Keratinocyte (primary cell): ENCODE results near the gene CYFIP1.

Experiments used
- CTCF ChIP-seq, 3 experiments: IDR thresholded peaks in 1 of 3; conservative IDR thresholded peaks in 1 of 3; optimal IDR thresholded peaks in 1 of 3; 2 replicates in 2 of 3; 3 replicates in 1 of 3; pipeline versions ENCODE3 to v1.5.1; 2011; ENCODE audit warnings: low read length in 3 of 3, mild to moderate bottlenecking in 3 of 3, moderate library complexity in 2 of 3, control low read depth in 1 of 3, inconsistent platforms in 1 of 3; ENCODE audit not compliant: insufficient read depth in 2 of 3; ENCODE audit errors: extremely low read depth in 1 of 3
- EZH2 ChIP-seq: IDR thresholded peaks from one replicate; pipeline ENCODE4 v1.6.1; 2012; ENCODE audit warnings: inconsistent platforms, mild to moderate bottlenecking, low read length, moderate library complexity

GRCh38 chr15:22948056-22948455 is 32.1 kb downstream of the CYFIP1 start:
- TF ChIP-seq EZH2 = no peak
- no peak for TF ChIP-seq CTCF (optimal IDR thresholded peaks at IDR 0.05 in 1 of 3, IDR thresholded peaks at IDR 0.05 in 1 of 3, conservative IDR thresholded peaks at IDR 0.05 in 1 of 3; ENCODE audit: extremely low read depth in 1 of 3, insufficient read depth in 2 of 3, low read length in 3 of 3)
